HG03439 (cell line): ENCODE results near the gene TMTC3.
"Not testable (repeated sequence)": the region's sequence is repeated elsewhere in the genome, so short reads cannot be mapped to it uniquely, and the experiment has no call there.

Experiments used
- ATAC-seq: cut with Tn5 transposase; IDR thresholded peaks from one replicate; pipeline ENCODE4 v1.9.1; 2021; ENCODE audit warnings: mild to moderate bottlenecking, moderate library complexity; ENCODE audit not compliant: unreplicated experiment

The TMTC3 gene

DNA sequence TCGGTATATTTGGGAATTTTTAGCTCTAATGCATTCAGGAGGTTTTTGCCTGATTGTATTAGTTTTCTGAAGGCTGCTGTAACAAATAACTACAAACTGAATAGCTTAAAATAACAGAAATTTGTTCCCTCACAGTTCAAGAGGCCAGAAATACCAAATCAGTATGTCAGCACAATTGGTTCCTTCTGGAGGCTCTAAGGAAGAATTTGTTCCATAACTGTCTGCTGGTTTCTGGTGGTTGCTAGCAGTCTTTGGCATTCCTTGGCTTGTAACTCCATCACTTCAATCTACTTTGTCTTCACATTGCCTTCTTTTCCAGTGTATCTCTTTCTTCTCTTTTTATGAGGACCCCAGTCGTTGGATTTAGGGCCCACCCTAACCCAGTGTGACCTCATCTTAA is 21.3 kb downstream of the TMTC3 start:
- no peak for ATAC-seq

DNA sequence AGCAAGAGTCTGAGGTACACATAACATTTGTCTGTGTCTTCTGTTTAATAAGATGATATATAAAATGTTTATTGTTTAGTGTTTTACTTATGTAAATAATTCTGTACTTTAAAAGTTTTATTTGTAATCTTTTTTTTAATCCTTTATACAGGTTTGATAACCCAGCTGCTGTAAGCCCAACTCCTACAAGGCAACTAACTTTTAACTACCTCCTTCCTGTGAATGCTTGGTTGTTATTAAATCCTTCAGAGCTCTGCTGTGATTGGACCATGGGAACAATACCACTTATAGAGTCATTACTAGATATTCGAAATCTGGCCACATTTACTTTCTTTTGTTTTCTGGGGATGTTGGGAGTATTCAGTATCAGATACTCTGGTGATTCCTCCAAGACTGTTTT is 24.1 kb downstream of the TMTC3 start:
- ATAC-seq = no peak

DNA sequence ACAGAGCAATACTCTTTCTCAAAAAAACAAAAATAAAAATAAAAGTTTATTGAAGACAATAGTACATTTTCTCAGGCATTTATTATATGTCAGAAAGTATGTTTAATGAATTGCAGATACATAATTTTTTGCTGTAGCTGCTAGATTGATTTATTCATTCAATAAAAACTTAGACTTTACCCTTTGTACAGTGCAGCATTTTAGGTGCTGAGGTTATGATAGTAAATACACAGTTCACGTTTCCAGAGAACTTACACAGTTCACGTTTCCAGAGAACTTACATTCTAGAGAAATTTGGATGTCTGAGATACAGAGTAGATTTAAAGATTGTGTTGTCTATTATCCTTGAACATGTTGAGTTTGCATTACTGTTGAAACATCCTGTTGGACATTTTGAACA is 25.3 kb downstream of the TMTC3 start:
- no peak for ATAC-seq

DNA sequence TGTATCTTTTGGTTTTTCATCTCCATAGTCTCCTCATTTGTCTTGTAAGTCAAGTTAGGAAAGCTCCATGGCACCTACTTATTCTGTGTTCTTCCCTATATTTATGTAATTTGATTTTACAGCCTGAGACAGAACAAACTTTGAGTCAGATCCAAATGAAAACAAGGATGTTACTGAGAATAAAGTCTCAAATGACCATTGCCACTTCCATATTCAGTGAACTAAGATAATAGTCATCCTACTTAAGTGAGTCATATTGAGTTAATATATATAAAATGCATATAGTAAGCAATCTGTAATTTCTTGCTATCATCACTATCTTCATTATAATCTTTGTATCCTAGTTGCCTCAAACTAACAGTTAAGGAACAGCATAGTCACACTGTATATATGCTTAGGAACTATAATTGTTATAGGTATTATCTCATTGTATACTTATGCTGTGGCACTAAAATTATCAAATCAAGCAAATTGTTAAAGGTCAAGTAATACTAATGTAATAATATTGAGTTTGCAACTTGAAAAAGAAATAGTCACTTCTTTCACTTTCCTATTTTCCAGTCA is 30.8 kb downstream of the TMTC3 start:
- no peak for ATAC-seq

DNA sequence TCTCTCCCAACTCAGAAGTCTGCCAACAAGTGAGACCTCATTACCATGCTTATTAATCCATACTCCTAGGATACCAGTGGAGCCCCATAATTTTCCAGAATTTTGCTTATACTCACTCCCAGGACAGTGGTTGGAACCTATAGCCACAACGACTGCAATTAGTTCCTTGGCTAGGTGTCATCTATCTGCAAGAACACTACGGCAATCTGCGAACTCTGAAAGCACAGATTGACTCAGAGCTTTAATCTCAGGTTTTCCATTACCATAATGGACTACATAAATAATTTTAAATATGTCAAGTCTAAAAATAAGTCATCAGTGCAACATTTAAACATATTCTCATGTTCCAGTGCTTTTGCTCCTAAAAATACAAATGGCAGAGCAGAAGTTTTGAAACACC is 33.4 kb downstream of the TMTC3 start:
- ATAC-seq = no peak

DNA sequence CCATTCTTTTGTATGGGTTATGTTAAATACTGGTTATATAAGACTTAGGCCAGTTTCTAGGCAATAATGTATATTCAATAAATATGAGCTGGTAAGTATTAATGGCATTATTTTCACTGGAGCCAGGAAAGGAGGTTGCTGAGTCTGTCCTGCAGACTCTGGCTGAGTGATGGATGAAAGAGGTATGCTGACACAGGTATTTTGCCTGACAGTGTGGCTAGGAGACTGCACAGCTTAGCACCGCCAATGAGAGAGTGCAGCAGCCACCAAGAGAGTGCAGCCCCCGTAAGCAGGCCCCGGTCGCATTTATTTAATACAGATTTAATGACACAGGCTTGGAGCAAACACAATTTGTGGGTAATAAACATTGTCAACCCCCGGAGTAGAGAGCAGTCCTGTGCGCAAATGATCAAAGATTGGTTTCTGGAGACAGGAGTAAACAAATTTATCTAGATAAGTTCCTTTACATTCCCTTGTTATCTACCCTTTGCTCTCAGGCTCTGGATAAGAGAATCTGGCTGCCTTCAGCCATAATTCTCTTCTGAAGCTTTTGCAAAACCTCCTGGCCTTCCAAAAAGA is 37.4 kb downstream of the TMTC3 start:
- no peak for ATAC-seq

DNA sequence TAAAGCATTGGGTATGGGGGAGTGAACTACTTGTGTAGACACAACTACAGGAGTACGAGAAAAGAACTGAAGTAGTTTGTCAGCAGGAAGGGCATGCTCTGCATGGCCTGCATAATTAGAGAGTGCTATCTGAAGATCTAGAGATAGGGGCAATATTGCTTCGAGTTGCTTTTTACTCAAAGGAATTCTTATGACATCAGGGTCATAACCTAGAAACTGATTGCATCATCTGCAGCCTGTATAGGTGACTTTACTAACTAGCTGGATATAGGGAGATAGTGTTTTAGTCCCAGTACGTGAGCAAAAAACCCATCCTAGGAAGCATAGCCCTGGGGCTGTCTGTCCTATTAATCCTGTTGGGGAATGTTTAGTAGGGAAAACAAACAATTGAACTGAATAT is 39.8 kb downstream of the TMTC3 start:
- no peak for ATAC-seq

DNA sequence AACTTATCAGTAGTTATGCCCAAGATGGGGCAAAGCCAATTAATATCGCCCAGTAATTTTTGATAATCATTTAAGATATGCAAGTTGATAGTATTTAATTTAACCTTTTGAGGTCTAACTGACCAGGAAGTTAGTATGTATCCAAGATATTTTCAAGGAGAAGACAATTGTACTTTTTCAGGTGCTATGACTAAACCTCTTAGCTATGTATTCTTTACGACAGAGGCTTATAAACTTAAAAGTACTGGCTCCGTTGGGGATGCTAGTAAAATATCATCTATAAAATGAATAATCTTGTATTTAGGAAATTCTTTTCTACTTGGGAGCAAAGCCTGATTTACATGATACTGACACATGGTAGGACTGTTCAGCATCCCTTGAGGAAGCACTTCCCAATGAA is 40.3 kb downstream of the TMTC3 start:
- ATAC-seq = no peak

DNA sequence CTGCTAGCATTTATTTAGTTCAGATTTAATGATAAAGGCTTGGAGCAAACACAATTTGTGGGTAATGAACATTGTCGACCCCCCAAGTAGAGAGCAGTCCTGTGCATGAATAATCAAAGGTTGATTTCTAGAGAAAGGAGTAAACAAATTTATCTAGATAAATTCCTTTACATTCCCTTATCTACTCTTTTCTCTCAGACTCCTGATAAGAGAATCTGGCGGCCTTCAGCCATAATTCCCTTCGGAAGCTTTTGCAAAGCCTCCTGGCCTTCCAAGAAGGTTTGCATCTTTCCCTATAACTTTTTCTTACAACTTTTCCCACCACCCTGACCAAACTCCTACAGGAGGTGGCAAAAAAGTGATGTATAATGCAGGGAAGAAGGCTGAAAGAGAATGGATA is 42.1 kb downstream of the TMTC3 start:
- no peak for ATAC-seq

DNA sequence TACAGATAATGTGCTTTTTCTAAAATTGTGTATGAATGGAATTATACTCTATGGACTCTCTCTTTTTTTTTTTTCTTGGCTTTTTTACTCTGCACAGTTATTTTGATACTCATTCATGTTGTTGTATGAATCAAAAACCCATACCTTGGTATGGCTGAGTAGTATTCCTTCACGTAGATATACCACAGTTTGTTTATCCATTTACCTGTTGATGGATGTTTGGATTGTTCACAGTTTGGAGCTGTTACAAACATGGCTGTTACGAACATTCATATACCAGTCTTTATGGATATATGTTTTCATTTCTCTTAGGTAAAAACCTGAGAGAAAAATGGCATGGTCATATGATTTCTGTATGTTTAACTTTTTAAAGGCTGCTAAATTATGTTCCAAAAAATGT is 43.2 kb downstream of the TMTC3 start:
- ATAC-seq = no peak

DNA sequence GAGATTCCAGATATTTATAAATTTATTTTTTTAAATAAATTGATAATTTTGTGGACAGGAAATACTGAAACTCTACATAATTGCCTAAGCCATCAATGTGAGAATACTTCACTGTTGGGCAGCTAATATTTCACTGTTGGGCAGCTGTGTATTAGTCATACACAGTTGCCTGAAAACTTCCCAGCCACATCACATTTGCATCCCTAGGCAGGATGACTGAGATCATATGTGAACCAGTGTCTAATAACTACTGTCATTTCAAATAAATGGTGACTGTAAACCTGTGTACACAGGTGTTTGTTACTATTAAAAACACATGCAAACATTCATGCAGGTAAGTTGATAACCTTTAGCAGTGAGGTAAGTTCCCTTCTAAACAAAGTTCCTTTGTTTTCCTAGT is 43.9 kb downstream of the TMTC3 start:
- ATAC-seq = no peak

DNA sequence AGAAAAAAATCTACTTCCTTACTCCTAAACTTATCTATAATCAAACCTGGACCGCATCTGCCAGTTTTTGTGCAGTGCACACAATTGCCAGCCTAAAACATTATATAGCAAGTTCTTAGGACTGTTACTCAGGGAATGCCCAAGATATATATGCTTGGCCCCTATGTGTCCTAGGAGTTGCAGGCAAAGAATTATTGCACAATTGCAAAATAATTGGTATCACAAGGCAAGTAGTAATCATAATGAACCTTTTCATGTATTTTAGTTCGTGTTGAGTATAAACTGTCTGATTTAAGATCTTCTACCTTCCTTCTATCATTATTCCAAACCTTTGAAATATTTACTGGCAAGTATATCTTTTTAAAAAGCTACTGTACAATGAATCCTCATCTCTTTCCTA is 45.5 kb downstream of the TMTC3 start:
- ATAC-seq = no peak

DNA sequence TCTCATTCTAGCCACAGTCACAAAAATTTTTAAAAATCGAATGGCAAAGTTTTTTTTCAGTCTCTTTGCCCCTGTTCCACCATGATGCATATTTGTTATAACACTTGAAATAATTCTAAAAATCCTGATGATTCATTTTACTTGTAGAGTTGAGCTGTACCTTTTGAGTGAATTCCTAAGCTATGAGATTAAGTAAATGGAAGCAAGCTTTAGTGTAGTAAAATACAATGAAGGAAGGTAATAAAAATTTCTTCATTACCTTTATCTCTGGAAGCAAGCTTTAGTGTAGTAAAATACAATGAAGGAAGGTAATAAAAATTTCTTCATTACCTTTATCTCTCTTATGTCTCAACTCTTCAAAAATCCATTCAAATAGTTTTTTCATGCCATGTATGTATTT is 46.1 kb downstream of the TMTC3 start:
- ATAC-seq = no peak

DNA sequence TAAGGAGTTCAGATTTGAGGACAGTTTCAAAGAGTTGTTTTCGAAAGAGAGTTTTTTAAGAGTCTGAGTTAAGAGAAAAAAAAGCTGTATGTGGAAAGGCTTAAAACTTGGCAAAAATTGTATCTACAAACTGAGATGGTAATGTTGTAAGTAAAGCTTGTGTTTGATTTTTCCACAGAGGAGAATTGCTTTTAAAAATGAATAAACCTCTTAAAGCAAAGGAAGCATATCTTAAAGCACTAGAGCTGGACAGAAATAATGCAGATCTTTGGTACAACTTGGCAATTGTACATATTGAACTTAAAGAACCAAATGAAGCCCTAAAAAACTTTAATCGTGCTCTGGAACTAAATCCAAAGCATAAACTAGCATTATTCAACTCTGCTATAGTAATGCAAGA is 50.3 kb downstream of the TMTC3 start:
- no peak for ATAC-seq

DNA sequence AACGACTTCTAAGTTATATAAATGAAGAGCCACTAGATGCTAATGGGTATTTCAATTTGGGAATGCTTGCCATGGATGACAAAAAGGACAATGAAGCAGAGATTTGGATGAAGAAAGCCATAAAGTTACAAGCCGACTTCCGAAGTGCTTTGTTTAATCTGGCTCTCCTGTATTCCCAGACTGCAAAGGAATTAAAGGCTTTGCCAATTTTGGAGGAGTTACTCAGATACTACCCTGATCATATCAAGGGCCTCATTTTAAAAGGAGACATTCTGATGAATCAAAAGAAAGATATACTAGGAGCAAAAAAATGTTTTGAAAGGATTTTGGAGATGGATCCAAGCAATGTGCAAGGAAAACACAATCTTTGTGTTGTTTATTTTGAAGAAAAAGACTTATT is 52.8 kb downstream of the TMTC3 start:
- no peak for ATAC-seq

DNA sequence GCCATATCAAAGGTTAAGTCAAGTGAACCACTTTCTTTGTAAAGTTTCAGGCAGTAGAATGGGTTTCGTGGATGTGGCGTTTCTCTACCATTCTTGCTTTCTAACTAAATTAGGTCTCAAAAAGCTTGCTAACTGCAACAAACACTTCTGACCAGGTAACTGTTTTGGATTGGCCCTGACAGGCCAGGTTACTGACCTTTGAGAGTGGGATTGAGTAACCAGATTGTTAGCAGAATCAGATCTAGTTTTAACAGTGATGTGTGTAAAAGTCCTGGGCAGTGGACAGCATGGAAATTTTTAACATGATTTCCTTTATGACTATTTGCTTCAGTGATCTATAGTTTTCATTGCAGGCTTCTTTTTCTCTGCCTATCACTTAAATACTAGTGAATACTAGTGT is 57.9 kb downstream of the TMTC3 start:
- ATAC-seq = no peak

DNA sequence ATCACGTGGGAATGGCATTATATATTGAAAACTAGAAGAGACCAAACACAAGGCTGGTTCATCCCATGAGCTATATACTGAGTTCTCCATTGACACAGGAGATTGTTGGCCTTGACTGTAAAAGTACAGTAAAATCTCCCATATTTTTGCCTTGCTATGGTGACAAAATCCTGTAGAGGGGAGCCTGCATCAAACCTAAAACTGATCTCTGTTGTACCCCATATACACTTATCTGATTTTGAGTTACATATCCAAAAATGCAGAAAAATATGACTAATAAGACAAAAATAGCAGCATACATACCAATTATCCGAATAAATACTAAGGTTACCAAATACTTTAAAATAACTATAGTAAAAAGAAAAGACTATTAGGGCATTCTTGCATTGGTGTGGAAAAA is 60.4 kb downstream of the TMTC3 start:
- no peak for ATAC-seq

DNA sequence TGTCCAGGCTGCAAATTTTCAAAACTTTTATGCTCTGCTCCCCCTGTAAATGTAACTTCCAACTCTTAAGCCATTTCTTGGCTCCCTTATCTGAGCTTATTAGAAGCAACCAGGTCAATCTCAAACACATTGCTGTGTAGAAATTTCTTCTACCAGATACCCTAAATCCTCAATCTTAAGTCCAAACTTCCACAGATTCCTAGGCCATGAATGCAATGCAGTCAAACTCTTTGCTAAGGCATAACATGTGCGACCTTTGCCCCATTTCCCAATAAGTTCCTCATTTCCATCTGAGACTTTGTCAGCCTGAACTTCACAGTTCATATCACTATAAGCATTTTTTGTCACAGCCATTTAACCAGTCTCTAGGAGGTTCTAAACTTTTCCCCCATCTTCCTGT is 64.5 kb downstream of the TMTC3 start:
- no peak for ATAC-seq

DNA sequence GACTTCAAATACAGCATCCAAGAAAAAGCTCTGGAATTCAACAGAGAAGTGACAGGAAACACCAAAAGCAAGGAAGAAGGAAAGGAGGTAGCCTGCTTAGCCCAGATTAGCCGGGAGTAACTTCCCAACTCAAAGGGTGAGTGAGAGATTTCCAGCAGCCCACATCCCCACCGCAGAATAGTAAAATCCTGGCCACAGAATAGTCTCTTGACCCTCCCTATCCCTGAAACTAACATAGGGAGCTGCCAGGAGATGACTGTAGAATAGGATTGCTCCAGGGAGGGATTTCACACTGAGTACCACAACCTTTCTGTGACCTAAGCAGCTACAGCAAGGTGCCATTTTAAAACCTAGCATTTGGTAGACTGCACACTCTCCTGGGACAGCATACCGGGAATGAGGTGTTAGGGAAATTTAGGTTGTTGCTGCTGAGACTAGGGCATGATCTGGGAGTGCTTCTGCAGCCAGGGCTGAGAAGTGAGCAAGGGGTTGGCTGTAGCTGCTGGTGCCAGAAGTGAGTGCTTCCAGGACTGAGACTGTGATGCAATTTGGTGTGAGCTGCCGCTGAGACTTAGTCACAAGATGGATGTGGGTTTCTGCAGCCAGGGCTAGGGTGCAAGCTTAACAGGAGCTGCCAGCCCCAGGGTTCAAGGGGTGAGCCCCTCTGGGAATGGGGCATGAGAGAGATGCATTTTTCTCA is 66.0 kb downstream of the TMTC3 start:
- ATAC-seq = no peak

DNA sequence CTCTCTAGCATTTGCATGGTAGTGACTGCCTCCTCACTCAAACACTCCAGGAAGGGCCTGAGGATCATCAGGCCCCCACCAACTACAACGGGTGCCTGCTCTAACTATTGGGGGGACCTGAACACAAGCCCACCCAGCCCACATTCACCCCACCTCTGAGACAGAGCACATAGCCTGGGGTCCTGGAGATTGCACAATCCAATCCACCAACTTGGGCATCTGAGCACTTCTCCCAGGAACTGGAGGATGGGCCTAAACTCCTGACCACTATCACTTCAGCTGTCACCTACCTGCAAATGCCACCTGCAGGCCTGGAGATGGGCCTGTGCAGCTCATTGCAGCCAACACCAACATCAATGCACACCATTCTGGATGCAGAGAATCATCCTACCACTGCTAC is 66.6 kb downstream of the TMTC3 start:
- ATAC-seq = no peak

DNA sequence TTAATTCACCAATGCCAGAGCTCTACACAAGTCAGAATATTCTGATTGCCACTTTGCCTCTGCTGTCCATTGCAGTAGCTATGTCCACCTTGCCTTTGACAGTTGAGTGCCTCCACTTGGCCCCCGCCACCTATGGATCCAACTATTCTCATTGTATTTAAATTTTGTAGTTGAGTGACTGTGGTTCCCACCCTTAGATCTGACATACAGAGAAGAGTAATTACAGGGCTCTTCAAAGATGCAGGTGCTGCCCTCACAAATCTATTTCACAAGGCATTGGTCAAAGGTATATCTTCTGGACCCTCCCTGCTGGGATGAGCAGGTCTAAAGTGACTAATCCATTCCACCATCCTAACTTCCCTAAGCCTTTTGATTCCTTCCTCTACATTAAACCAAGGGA is 68.2 kb downstream of the TMTC3 start:
- not testable (repeated sequence) for ATAC-seq

DNA sequence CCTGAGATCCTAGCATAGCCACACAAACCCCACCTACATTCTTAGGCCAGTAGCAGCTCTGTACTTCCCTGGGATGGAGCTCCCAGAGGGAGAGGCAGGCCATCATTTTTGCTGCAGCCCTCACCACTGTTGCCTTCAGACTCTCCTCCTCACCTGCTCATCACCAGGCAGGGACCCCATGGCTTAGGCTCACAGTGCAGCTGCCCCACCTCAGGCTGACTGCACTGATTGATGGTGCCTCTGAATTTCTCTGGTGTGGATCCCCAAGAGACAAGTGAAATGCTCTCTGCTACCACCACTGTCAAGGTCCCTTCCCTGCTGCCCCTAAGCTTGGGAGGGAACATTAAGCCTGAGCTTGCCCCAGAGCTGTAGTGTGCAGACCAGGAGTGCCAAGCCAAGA is 76.2 kb downstream of the TMTC3 start:
- ATAC-seq = no peak

DNA sequence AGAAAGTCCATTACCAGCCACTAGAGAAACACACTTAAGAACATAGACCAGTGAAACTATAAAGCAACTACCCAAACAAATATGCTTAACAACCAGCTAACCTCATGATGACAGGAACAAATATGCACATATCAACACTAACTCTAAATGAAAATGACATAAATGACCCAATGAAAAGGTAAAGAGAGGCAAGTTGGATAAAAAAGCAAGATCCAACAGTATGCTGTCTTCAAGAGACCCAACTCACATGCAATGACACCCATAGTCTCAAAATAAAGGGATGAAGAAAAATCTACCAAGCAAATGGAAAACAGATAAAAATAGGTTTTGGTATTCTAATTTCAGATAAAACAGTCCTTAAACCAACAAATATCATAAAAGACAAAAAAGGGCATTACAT is 77.8 kb downstream of the TMTC3 start:
- ATAC-seq = no peak
